Femur (tissue), 1 donor: ENCODE results near the gene TBC1D10B.
A peak's percentile ranks its signal among the peaks of the same experiment; 100 is the strongest.
"Not testable (repeated sequence)": the region's sequence is repeated elsewhere in the genome, so short reads cannot be mapped to it uniquely, and the experiment has no call there.

Experiments used
- DNase-seq: peaks from one replicate; pipeline ENCODE4 v3.0.0-alpha.2; 2017

TBC1D10B gene

GRCh38 chr16:30397776-30398660 lies 27.7 kb upstream of the TBC1D10B start:
- no peak for DNase-seq

GRCh38 chr16:30397056-30397455 lies 26.8 kb upstream of the TBC1D10B start:
- DNase-seq = no peak

GRCh38 chr16:30396627-30397026 lies 26.3 kb upstream of the TBC1D10B start:
- DNase-seq = not testable (repeated sequence)

GRCh38 chr16:30395992-30396585 lies 25.8 kb upstream of the TBC1D10B start:
- no peak for DNase-seq

- DNase-seq = peak; percentile 94
Measured at GRCh38 chr16:30395155-30395991, 25.1 kb upstream of the TBC1D10B start, which contains the start of gene ZNF48. ZNF48 (plus strand) TSS chr16:30395420; CDS start chr16:30395795, 375 bp downstream.

- no peak for DNase-seq
Measured at GRCh38 chr16:30394592-30395154, 24.4 kb upstream of the TBC1D10B start.

- peak; percentile 80 for DNase-seq
Measured at GRCh38 chr16:30383521-30383920, 13.2 kb upstream of the TBC1D10B start.

- peak; percentile 51 for DNase-seq
Measured at GRCh38 chr16:30382111-30382881, 12.0 kb upstream of the TBC1D10B start, which contains the start of gene SEPTIN1. SEPTIN1 (minus strand) TSS chr16:30382561; CDS start chr16:30382542, 19 bp downstream.

- DNase-seq = no peak
Measured at GRCh38 chr16:30381291-30382041, 11.2 kb upstream of the TBC1D10B start.

GRCh38 chr16:30380803-30381208 lies 10.5 kb upstream of the TBC1D10B start:
- no peak for DNase-seq

- DNase-seq = no peak
Measured at GRCh38 chr16:30380072-30380802, 9.9 kb upstream of the TBC1D10B start.

GRCh38 chr16:30379158-30379783 lies 9.0 kb upstream of the TBC1D10B start:
- DNase-seq = no peak

- peak; percentile 100 for DNase-seq
Measured at GRCh38 chr16:30378236-30379157, 8.2 kb upstream of the TBC1D10B start.

GRCh38 chr16:30377812-30378235 lies 7.5 kb upstream of the TBC1D10B start:
- DNase-seq = peak; percentile 95

GRCh38 chr16:30377050-30377811 lies 6.9 kb upstream of the TBC1D10B start:
- no peak for DNase-seq

- peak; percentile 26 for DNase-seq
Measured at GRCh38 chr16:30376461-30376902, 6.2 kb upstream of the TBC1D10B start.

GRCh38 chr16:30375864-30376263 lies 5.6 kb upstream of the TBC1D10B start:
- DNase-seq = peak; percentile 48

- peak; percentile 65 for DNase-seq
Measured at GRCh38 chr16:30374538-30374937, 4.2 kb upstream of the TBC1D10B start, which contains the start of gene MYL11. MYL11 (plus strand) TSS chr16:30374802; CDS start chr16:30374858, 56 bp downstream.
